ENCODE results near the gene AKAP6. TPM values are rescaled to one million over a fixed set of nuclear protein-coding genes. Genes with fewer than 3 reads are reported as not detected.

The AKAP6 gene
- total RNA-seq, 2 donors from 2014 or later, result 112 to 117 TPM

DNA sequence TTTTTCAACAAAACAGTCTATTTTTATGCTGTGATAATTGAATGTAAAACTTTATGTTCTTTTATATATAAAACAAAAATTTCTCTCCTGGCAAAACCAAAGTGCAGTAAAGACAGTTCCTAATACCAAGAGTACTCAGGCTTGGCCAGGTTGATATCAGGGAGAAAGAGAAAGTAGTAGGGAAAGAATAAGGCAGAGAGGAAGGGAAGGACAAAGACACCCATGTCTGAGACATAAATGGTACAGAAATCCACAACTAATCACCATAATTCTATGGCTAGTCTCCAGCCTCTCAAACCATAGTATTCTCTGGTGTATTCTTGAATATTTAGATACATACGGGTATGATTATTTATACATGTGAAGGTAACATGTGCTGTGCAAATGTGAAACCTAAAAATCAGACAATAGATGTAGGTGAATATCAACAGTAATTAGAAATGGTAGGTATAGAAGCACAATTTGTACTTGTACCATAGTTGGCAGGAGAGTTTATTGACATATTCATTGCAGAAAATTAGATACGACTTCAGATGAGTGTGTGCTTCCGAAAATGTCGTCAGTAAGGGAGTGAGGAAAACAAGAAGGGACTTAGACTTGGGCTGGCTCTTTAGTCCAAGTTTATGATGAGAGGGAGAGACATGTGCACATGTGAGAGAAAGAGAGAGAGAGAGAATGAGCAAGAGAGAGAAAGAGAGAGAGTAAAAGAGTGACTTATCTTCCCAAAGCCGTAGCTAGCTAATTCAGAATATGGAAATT is 378.8 kb downstream of the AKAP6 start:
- H3K4me1 ChIP-seq, result peaks cover 0 to 44% of the 10 kb centered on the region in 2 donors
- H3K4me3 ChIP-seq, result no peak overlapping the region
- DNase-seq (ENCODE audit: low spot score), result no peak
- TF ChIP-seq, protein P1, sequence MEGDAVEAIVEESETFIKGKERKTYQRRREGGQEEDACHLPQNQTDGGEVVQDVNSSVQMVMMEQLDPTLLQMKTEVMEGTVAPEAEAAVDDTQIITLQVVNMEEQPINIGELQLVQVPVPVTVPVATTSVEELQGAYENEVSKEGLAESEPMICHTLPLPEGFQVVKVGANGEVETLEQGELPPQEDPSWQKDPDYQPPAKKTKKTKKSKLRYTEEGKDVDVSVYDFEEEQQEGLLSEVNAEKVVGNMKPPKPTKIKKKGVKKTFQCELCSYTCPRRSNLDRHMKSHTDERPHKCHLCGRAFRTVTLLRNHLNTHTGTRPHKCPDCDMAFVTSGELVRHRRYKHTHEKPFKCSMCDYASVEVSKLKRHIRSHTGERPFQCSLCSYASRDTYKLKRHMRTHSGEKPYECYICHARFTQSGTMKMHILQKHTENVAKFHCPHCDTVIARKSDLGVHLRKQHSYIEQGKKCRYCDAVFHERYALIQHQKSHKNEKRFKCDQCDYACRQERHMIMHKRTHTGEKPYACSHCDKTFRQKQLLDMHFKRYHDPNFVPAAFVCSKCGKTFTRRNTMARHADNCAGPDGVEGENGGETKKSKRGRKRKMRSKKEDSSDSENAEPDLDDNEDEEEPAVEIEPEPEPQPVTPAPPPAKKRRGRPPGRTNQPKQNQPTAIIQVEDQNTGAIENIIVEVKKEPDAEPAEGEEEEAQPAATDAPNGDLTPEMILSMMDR (IDR thresholded peaks at IDR 0.05), result no peak
- H3K9me3 ChIP-seq, result no peaks in the 10 kb centered on the region
- H3K27me3 ChIP-seq, result no peaks in the 10 kb centered on the region
- peak overlapping the region; percentile 67 to 69 for H3K27ac ChIP-seq
- H3K36me3 ChIP-seq, result no peaks in the 10 kb centered on the region

- TF ChIP-seq, protein P1 (IDR thresholded peaks at IDR 0.05), result no peak
- Histone ChIP-seq H3K4me3 (no peak overlapping the region), H3K9me3 (no peaks in the 10 kb centered on the region), H3K27me3 (no peaks in the 10 kb centered on the region), H3K36me3 (no peaks in the 10 kb centered on the region), H3K27ac (peak overlapping the region; percentile 67 to 69), H3K4me1 (peaks cover 0 to 33% of the 10 kb centered on the region in 2 donors)
- no peak for DNase-seq (ENCODE audit: low spot score)
These were observed 379.9 kb downstream of the AKAP6 start for GRCh38 chr14:32709027-32709426.

GRCh38 chr14:32710231-32710671 is 381.2 kb downstream of the AKAP6 start:
- peak overlapping the region in 1 of 2 donors; percentile 69 for H3K27ac ChIP-seq
- DNase-seq (ENCODE audit: low spot score), result no peak
- no peaks in the 10 kb centered on the region for H3K27me3 ChIP-seq
- no peaks in the 10 kb centered on the region for H3K36me3 ChIP-seq
- H3K4me3 ChIP-seq, result no peak overlapping the region
- peaks cover 0 to 32% of the 10 kb centered on the region in 2 donors for H3K4me1 ChIP-seq
- no peaks in the 10 kb centered on the region for H3K9me3 ChIP-seq
- TF ChIP-seq, protein P1 (IDR thresholded peaks at IDR 0.05), result no peak

DNA sequence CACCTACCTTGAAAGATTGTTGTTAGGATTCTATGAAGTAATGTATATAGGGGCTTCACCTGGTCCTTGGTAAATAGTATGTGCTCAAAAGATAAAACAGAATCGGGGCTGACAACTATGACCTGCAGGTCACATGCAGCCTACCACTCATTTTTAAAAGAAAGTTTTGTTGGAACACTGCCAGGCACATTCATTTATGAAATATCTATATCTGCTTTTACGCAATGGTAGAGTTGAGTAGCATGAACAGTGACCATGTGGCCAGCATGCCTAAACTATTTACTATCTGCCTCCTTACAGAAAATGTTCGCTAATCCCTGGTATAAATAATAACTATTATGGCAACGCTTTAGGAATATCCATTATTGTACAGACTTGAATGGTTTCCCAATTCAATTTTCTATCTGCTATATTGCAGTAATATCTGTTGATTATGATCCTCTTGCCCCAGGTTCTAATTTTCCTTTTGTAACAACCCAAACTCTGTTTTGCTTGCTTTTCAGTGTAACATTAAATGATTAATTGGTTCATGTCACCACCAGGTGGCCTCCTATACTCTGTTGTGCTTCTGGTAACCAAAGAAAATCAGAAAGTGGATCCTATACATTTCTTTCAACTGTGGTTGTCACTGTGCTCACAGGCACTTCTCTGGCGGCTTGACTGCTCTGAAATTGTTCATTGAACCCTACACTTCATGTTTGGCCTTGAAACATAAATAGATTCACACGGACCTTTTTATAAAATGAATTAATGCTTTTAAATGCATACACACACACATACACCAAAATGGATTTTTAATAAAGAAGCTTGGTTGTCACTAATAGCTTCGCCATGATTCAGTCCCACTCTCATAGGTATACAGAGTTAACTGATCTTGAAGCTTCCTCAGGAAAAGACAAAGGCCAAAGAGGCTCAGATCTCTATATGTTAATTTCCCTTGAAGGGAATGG is 381.9 kb downstream of the AKAP6 start:
- Histone ChIP-seq H3K4me3 (no peak overlapping the region), H3K9me3 (no peaks in the 10 kb centered on the region), H3K27me3 (no peaks in the 10 kb centered on the region), H3K4me1 (peaks cover 0 to 32% of the 10 kb centered on the region in 2 donors), H3K27ac (peak overlapping the region in 1 of 2 donors; percentile 69), H3K36me3 (no peaks in the 10 kb centered on the region)
- no peak for DNase-seq (ENCODE audit: low spot score)
- TF ChIP-seq, protein P1 (IDR thresholded peaks at IDR 0.05), result peak; percentile 14 to 74

DNA sequence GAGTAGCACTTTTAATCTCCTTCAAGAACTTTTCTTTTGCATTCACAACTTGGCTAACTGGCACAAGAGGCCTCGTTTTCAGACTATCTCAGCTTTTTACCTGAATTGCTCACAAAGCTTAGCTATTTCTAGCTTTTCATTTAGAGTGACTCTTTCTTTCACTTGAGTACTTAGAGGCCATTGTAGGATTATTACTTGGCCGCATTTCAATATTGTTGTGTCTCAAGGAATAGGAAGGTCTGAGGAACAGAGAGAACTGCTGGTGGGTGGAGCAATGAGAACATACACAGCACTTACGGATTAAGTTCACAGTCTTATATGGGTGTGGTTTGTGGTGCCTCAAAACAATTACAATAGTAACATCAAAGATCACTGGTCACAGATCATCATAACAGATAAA is 384.8 kb downstream of the AKAP6 start:
- H3K27me3 ChIP-seq, result no peaks in the 10 kb centered on the region
- no peaks in the 10 kb centered on the region for H3K36me3 ChIP-seq
- peaks cover 0 to 18% of the 10 kb centered on the region in 2 donors for H3K4me1 ChIP-seq
- TF ChIP-seq, protein P1 (IDR thresholded peaks at IDR 0.05), result no peak
- no peak overlapping the region for H3K4me3 ChIP-seq
- H3K27ac ChIP-seq, result no peak overlapping the region
- DNase-seq (ENCODE audit: low spot score), result no peak
- no peaks in the 10 kb centered on the region for H3K9me3 ChIP-seq

All from right atrium auricular region (tissue), 2 donors.